ENCODE measurements around the gene SLC25A4. TPM values are rescaled to one million over a fixed set of nuclear protein-coding genes. Genes with fewer than 3 reads are reported as not detected.

Gene SLC25A4
- total RNA-seq, 2 experiments from 2014 or later, result 7.7 to 8.4 TPM

DNA sequence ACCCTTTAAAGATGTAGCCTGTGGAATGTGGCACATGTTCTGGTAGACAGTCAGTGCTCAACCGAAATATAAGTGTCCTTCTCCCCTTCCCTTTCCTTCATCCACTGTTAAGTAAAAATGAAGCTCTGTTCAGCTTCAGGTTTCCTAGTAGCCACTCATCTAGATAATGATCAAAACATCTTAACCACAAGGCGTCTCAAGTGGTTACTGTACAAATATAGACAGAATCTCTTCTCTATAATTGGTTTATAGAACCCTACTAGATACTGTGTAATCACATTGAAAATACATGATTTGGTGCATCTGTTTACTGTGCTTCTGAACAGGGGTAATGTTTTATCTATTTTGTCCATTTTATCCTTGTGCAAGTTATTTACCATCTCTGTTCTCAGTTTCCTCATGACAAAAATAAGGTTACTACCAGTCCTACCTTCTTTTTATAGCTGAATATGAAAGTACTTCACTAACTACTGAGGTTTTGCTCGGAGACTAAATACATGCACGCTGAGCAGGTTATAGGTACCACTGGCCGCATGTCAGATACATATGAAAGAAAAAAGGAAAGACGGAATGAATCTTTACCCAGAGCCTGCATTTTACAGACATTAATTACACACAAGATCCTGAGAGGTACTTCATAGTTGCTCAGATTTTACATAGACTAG lies 20.3 kb upstream of the SLC25A4 start:
- Mint-ChIP-seq H3K4me1 (ENCODE audit: low read depth) (peaks cover 6% of the 10 kb centered on the region), H3K27me3 (peaks cover 21% of the 10 kb centered on the region), H3K9me3 (no peaks in the 10 kb centered on the region), H3K4me3 (no peak overlapping the region), H3K36me3 (no peaks in the 10 kb centered on the region), H3K27ac (no peak overlapping the region)
- POLR2A ChIA-PET, result no interaction called here
- intact Hi-C loops (cut with micrococcal nuclease), result no loop called here
- no peak for DNase-seq
- CTCF ChIA-PET, result interaction anchor here (0.7 to 0.8 kb wide), 2 partner anchors 10 to 12 kb away, joined by 4 to 5 read pairs; no protein-coding TSS in a partner anchor

DNA sequence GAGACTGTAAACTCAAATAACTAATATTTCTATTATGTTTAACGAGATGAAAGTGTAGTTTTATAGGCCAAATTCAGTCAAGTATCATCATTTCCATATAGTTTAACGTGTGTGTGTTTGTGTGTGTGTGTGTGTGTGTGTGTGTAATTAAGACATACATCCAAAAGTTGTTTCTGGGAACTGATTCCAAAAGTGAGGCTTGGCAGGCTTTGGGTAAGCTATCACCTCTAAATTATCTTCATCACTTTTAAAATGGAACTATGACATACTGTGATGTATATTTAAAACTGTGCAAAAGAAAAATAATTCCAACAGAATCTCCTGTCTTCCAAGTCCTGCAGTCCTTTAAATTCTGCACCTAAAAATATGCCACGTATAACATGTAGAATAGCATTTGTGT lies 19.1 kb upstream of the SLC25A4 start:
- Mint-ChIP-seq H3K9me3 (no peaks in the 10 kb centered on the region), H3K4me1 (ENCODE audit: low read depth) (peaks cover 10% of the 10 kb centered on the region), H3K27ac (no peak overlapping the region), H3K27me3 (peaks cover 26% of the 10 kb centered on the region), H3K36me3 (no peaks in the 10 kb centered on the region), H3K4me3 (no peak overlapping the region)
- ChIA-PET CTCF (no interaction called here), POLR2A (no interaction called here)
- no peak for DNase-seq
- intact Hi-C loops (cut with micrococcal nuclease), result no loop called here

DNA sequence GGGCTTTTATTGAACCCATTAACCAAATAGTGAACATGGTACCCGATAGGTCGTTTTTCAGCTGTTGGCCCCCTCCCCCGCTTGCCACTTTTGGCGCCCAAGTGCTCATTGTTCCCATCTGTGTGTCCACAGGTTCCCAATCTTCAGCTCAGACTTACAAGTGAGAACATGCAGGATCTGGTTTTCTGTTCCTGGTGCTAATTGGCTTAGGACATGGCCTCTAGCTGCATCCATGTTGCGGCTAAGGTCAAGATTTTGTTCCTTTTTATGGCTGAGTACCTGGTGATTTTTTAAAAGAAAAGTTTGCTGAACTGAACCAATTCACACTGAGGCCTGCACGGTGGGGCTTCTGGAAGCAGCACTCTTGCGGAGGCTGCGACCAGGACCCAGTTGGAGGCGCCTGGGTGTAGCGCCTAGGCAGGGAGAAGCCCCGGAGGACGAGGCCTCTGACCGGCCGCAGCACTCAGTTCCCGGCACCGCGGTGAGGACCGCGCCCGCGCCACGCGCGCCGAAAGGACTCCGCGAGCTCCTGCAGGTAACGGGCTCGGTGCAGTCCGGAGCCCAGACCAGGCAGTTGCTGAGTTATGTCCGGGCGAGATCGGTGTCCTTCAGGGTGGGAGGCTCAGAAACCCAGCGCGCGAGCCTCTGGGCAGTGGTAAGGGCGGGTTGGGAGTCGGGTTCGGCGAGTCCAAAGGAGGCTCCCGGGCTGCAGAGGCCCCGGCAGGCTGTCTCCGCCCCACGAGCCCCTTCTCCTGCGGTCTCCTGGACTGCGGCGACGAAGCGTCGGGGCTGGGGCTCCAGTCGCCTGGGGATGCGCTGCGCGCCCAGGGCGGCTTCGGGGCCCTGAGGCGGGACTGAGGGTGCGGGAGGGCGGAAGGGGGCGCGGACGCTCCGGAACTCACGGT lies 15.8 kb upstream of the SLC25A4 start:
- no peak for DNase-seq
- POLR2A ChIA-PET, result interaction anchor here (0.6 to 1.6 kb wide), 2 partner anchors 16 to 74 kb away, joined by 3 to 4 read pairs; partner anchors contain the start of gene SLC25A4
- H3K27me3 Mint-ChIP-seq, result peaks cover 36% of the 10 kb centered on the region
- peak overlapping the region; percentile 49 for H3K4me3 Mint-ChIP-seq
- H3K4me1 Mint-ChIP-seq (ENCODE audit: low read depth), result peaks cover 12% of the 10 kb centered on the region
- intact Hi-C loops (cut with micrococcal nuclease), result no loop called here
- no peaks in the 10 kb centered on the region for H3K36me3 Mint-ChIP-seq
- H3K9me3 Mint-ChIP-seq, result no peaks in the 10 kb centered on the region
- CTCF ChIA-PET, result interaction anchor here (0.6 to 2.4 kb wide), 3 partner anchors 10 to 652 kb away, joined by 3 to 11 read pairs (median 3); no protein-coding TSS in a partner anchor
- no peak overlapping the region for H3K27ac Mint-ChIP-seq

DNA sequence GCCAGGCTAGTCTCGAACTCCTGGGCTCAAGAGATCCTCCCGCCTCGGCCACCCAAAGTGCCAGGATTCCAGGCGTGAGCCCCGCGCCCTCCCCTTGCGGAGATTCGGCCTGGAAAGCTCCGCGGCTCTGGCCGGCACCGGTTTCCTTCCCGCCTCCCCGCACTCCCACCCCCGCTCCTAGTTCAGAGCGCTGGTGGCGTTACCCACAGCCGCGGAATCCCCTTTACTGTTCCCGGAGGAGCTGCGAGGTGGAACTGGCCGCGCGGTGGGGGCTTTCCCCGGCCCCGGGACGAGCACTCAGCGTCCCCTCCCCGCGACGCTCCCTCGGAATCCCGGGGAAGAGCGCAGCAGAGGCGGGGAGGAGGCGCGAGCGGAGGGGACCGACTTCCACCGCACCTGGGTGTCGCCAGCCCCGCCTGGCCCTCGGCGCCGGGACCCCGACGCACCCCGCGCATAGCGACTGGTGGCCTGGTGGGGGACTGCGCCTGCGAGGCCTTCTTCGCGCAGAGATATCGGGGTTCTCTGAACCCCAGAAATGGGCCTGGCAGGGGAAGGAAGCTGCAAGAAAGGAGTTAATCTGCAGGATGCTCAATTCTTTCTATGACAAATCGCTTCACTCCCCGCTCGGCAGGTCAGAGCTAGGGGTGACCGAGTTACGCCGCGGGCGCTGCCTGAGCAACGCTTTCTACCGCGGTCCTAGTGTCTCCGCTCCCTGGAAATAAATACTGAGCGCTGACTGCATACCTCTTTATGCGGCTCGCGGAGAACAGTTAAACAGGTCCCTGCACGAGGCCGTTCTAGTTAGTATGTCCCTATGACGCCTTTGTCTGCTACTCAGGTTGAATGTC lies 14.6 kb upstream of the SLC25A4 start:
- ChIA-PET POLR2A (interaction anchor here (1.6 kb wide), 1 partner anchor 14 kb away, joined by 3 read pairs; the partner anchor contains the start of gene SLC25A4), CTCF (interaction anchor here (0.6 to 2.4 kb wide), 4 partner anchors 8 to 342 kb away, joined by 3 to 11 read pairs (median 3); no protein-coding TSS in a partner anchor)
- peak overlapping the region; percentile 57 for H3K4me3 Mint-ChIP-seq
- H3K27ac Mint-ChIP-seq, result no peak overlapping the region
- intact Hi-C loops (cut with micrococcal nuclease), result no loop called here
- H3K36me3 Mint-ChIP-seq, result no peaks in the 10 kb centered on the region
- H3K4me1 Mint-ChIP-seq (ENCODE audit: low read depth), result peaks cover 6% of the 10 kb centered on the region
- no peaks in the 10 kb centered on the region for H3K9me3 Mint-ChIP-seq
- H3K27me3 Mint-ChIP-seq, result peaks cover 30% of the 10 kb centered on the region
- DNase-seq, result peak; percentile 38

DNA sequence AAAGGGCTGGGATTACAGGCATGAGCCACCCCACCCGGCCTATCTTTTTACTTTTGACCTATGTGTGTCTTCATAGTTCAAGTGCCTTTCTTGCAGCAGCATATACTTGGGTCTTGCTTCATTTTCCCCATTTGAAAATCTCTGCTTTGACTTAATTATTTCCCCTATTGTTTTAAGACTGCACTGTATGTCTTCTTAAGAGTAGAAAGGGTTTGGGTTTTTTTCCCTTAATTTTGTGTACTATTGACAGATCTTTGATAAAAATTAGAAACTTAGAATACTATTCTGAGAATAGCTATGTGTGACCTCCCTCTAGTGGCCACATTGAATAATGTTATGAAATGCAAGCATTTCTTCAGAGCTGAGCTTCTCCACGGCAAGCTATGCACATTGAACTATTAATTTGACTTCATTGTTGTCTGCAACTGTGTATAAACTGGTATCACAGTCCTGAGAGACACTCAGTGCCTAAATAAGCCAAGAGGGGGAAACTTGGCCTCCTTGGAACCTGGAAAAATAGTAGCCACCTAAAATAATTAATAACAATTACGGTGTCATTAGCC lies 8.7 kb upstream of the SLC25A4 start:
- intact Hi-C loops (cut with micrococcal nuclease), result loop anchor here (1.0 kb wide), 2 partner anchors 95 to 129 kb away; no protein-coding TSS in a partner anchor
- H3K27ac Mint-ChIP-seq, result no peak overlapping the region
- POLR2A ChIA-PET, result no interaction called here
- H3K9me3 Mint-ChIP-seq, result no peaks in the 10 kb centered on the region
- no peak overlapping the region for H3K4me3 Mint-ChIP-seq
- CTCF ChIA-PET, result interaction anchor here (0.6 to 3.6 kb wide), 29 partner anchors 8 to 1345 kb away, joined by 3 to 87 read pairs (median 4); partner anchors contain the start of gene SLC25A4
- no peaks in the 10 kb centered on the region for H3K4me1 Mint-ChIP-seq (ENCODE audit: low read depth)
- H3K27me3 Mint-ChIP-seq, result peaks cover 25% of the 10 kb centered on the region
- no peak for DNase-seq
- H3K36me3 Mint-ChIP-seq, result no peaks in the 10 kb centered on the region

DNA sequence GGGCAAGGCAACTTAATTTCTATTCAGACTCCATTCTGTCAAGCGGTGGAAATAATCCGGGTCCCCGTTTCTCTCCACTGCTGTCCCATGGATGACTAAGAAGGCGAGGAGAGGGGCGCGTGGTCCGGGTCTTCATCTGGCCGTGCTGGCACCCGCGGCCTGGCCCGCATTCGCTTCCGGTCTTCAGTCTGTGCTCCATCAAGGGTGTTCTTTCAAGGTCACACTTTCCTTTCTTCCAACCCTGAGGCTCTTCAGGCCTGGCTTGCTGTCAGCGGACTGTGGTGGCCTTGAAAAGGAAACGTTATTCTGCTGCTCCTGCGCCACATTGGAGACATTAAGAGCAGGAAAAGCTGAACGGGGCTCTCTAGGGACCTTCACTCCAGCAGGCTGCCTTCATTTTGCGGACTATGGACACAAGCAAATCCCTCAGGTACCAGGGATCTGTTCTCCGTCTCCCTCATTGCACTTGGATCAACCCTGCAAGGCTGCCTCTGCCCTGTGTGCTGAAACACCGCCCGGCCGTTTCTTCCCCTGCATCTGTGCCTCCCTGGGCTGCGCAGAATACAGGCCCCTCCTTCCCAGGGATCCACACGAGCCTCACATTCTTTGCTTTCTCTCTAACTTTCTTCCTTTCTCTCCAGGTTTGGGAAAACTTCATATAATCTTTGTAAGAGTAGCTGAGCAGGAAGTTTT lies 5.7 kb upstream of the SLC25A4 start:
- peaks cover 20% of the 10 kb centered on the region for H3K27me3 Mint-ChIP-seq
- H3K4me1 Mint-ChIP-seq (ENCODE audit: low read depth), result peaks cover 2% of the 10 kb centered on the region
- ChIA-PET POLR2A (no interaction called here), CTCF (interaction anchor here (0.6 to 1.1 kb wide), 2 partner anchors 9 to 10 kb away, joined by 3 read pairs; no protein-coding TSS in a partner anchor)
- no peak for DNase-seq
- H3K27ac Mint-ChIP-seq, result no peak overlapping the region
- no peaks in the 10 kb centered on the region for H3K36me3 Mint-ChIP-seq
- no peak overlapping the region for H3K4me3 Mint-ChIP-seq
- no peaks in the 10 kb centered on the region for H3K9me3 Mint-ChIP-seq
- intact Hi-C loops (cut with micrococcal nuclease), result no loop called here

DNA sequence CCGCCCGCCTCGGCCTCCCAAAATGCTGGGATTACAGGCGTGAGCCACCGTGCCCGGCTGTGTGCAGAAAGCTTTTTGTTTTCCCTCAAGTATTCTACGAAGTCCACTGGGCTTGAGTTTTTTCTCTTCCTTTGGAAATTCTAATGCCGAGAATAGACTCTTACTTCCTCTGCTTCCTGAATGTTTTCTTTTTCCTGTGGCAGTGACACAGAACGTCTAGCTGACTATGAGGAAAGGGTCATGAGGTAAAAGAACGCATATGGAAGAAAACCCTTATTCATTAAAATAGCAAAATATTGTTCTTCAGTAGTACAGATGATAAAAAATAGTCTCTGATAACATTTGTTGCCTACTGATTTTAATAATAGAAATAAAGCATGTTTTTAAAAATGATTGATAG lies 4.9 kb upstream of the SLC25A4 start:
- DNase-seq, result no peak
- H3K27me3 Mint-ChIP-seq, result peaks cover 23% of the 10 kb centered on the region
- no peaks in the 10 kb centered on the region for H3K9me3 Mint-ChIP-seq
- no peak overlapping the region for H3K4me3 Mint-ChIP-seq
- no peaks in the 10 kb centered on the region for H3K36me3 Mint-ChIP-seq
- CTCF ChIA-PET, result interaction anchor here (1.1 kb wide), 1 partner anchor 8 kb away, joined by 3 read pairs; no protein-coding TSS in a partner anchor
- POLR2A ChIA-PET, result no interaction called here
- H3K27ac Mint-ChIP-seq, result no peak overlapping the region
- intact Hi-C loops (cut with micrococcal nuclease), result no loop called here
- H3K4me1 Mint-ChIP-seq (ENCODE audit: low read depth), result peaks cover 5% of the 10 kb centered on the region

DNA sequence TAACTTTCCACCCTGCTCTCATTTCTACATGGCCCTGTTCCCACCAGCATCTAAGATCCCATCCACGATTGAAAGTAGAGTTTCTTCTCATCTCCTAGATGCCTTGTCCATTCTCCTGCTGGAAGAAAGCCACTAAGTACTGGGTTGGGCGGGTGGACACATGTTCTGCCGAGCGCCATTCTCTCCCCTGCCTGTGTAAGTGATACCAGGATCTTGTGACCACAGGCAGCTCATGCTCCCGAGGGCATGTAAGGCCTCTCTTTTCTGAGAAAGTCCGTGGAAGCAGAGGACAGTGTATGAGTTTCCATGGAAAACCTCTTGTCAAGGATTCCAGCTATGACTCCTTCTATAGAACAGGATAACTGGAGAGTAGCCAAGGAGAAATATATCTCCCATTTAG lies 3.3 kb upstream of the SLC25A4 start:
- no peaks in the 10 kb centered on the region for H3K9me3 Mint-ChIP-seq
- CTCF ChIA-PET, result interaction anchor here (1.9 kb wide), 1 partner anchor 99 kb away, joined by 7 read pairs; no protein-coding TSS in a partner anchor
- POLR2A ChIA-PET, result no interaction called here
- H3K4me3 Mint-ChIP-seq, result no peak overlapping the region
- no peaks in the 10 kb centered on the region for H3K36me3 Mint-ChIP-seq
- H3K27me3 Mint-ChIP-seq, result peaks cover 25% of the 10 kb centered on the region
- H3K4me1 Mint-ChIP-seq (ENCODE audit: low read depth), result peaks cover 13% of the 10 kb centered on the region
- no peak for DNase-seq
- intact Hi-C loops (cut with micrococcal nuclease), result loop anchor here (5.0 kb wide), 1 partner anchor 43 kb away; no protein-coding TSS in a partner anchor
- no peak overlapping the region for H3K27ac Mint-ChIP-seq

DNA sequence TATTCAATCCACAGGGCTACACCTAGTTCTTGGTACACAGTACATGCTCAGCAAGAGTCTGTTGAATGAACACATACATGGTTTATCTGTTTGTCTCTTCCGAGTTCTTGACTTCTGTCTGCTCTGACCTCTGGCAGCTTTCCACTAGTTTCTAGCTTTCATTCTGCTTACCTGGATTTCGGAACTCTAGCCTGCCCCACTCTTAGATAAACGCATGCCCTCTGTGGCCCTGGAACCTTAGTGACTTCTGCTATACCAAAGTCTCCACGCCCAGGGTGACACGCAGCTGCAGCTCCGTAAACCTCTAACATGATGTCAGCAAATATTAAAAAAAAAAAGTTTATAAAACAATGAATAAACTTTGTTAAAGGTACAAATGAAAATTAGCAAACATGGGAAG lies 1.3 kb upstream of the SLC25A4 start:
- Mint-ChIP-seq H3K4me1 (ENCODE audit: low read depth) (peaks cover 13% of the 10 kb centered on the region), H3K4me3 (no peak overlapping the region), H3K36me3 (no peaks in the 10 kb centered on the region), H3K27ac (no peak overlapping the region), H3K9me3 (no peaks in the 10 kb centered on the region), H3K27me3 (peaks cover 25% of the 10 kb centered on the region)
- intact Hi-C loops (cut with micrococcal nuclease), result loop anchor here (5.0 kb wide), 1 partner anchor 41 kb away; no protein-coding TSS in a partner anchor
- POLR2A ChIA-PET, result no interaction called here
- no peak for DNase-seq
- CTCF ChIA-PET, result interaction anchor here (0.9 to 2.3 kb wide), 5 partner anchors 8 to 456 kb away, joined by 3 to 19 read pairs (median 6); no protein-coding TSS in a partner anchor

DNA sequence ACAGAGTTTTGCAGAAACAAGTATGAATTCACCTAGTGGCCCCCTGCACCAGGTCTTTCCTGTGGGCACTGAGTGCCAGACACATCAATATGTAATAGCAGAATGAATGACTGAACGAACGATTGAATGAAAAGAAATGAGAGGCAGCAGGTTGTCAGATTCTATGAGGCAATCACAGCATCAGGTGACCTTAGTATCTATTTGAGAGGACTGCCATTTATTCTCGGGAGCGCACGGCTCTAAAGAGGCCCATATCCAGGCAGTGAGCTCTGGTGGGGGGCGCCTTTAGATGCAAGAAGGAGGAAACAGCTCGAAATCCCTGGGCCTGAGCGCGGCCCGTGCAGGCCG lies 528 bp upstream of the SLC25A4 start:
- Mint-ChIP-seq H3K9me3 (no peaks in the 10 kb centered on the region), H3K27me3 (peaks cover 25% of the 10 kb centered on the region), H3K4me3 (peak overlapping the region; percentile 80), H3K27ac (no peak overlapping the region), H3K4me1 (ENCODE audit: low read depth) (peaks cover 13% of the 10 kb centered on the region), H3K36me3 (no peaks in the 10 kb centered on the region)
- intact Hi-C loops (cut with micrococcal nuclease), result loop anchor here (5.0 kb wide), 1 partner anchor 40 kb away; no protein-coding TSS in a partner anchor
- DNase-seq, result no peak
- ChIA-PET POLR2A (interaction anchor here (0.7 to 1.1 kb wide), 2 partner anchors 15 to 32 kb away, joined by 3 read pairs; no protein-coding TSS in a partner anchor), CTCF (interaction anchor here (0.5 to 2.5 kb wide), 10 partner anchors 8 to 1104 kb away, joined by 3 to 19 read pairs (median 3); partner anchors contain the start of genes ANKRD37 and LRP2BP)

Measured in activated CD4-positive, alpha-beta memory T cell treated with anti-CD3 and anti-CD28 coated beads for 36 hours (primary cell).